ENCODE data around the gene PDAP1. TPM values are rescaled to one million over a fixed set of nuclear protein-coding genes. Genes with fewer than 3 reads are reported as not detected.

The PDAP1 gene
- total and polyA plus RNA-seq, 2 of the 4 experiments (the other 2 are of a cell fraction) = 40.3 to 193 TPM

DNA sequence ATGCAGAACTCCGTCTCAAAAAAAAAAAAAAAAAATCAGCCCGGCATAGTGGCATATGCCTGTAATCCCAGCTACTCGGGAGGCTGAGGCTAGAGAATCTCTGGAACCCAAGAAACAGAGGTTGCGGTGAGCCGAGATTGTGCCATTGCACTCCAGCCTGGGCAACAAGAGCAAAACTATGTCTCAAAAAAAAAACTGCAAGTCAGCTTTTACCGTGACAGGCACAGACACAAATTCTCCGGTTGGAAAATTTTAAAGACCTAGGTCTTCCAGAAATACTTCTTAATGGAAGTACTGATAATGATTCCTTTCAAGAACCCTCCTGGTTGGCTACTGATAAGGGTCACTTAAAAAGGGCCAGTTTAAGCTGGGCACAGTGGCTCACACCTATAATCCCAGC, 53.3 kb downstream of the PDAP1 start:
- Histone ChIP-seq H3K14ac (replicated peaks; ENCODE audit: low read depth, low read length) (no peak overlapping the region), H2BK20ac (ENCODE audit: low read depth, low read length) (no peak overlapping the region), H3K9me1 (ENCODE audit: insufficient read depth, low read length) (peaks cover 6% of the 10 kb centered on the region), H3K9ac (ENCODE audit: low read depth, low read length) (no peak overlapping the region), H3K4ac (ENCODE audit: low read depth, low read length) (no peak overlapping the region), H2BK120ac (ENCODE audit: low read depth, low read length) (no peak overlapping the region), H3K56ac (ENCODE audit: extremely low read depth, insufficient read depth, low read length) (no peak overlapping the region), H3K79me1 (ENCODE audit: low read depth in 1 of 2, low read length in 2 of 2) (peaks cover 11 to 37% of the 10 kb centered on the region in 2 experiments), H3K23ac (ENCODE audit: low read depth, low read length) (no peak overlapping the region), H3K36me3 (ENCODE audit: control insufficient read depth, insufficient read depth, low read length) (peaks cover 59% of the 10 kb centered on the region), H2AFZ (replicated peaks; ENCODE audit: low read length, poor library complexity) (no peak overlapping the region), H3K4me2 (ENCODE audit: low read depth, low read length) (no peak overlapping the region), H3K27me3 (ENCODE audit: control insufficient read depth, insufficient read depth, low read length) (no peaks in the 10 kb centered on the region), H3K9me3 (ENCODE audit: control insufficient read depth, insufficient read depth, low read length) (no peaks in the 10 kb centered on the region), H4K20me1 (ENCODE audit: insufficient read depth, low read length) (peaks cover 3% of the 10 kb centered on the region; the same call in 1 of the 2 replicates), H2AK5ac (ENCODE audit: low read depth, low read length) (no peak overlapping the region), H4K91ac (ENCODE audit: insufficient read depth, low read depth, low read length) (no peak overlapping the region), H3K27ac (ENCODE audit: insufficient read depth, low read length) (no peak overlapping the region), H2AK9ac (replicated peaks; ENCODE audit: low read depth, low read length, poor library complexity) (no peak overlapping the region), H4K8ac (ENCODE audit: low read depth in 2 of 2, low read length in 2 of 2) (no peak overlapping the region), H3K18ac (ENCODE audit: low read depth, low read length) (no peak overlapping the region), H2BK15ac (ENCODE audit: low read depth, low read length) (no peak overlapping the region), H2BK5ac (ENCODE audit: low read depth, low read length, poor library complexity, severe bottlenecking) (no peak overlapping the region), H3K4me1 (ENCODE audit: control insufficient read depth, insufficient read depth, low read length) (0 out of 2 replicates have a peak, but pooled peaks cover 2% of the 10 kb centered on the region), H3K4me3 (ENCODE audit: insufficient read depth, low read depth, low read length) (no peak overlapping the region), H4K5ac (ENCODE audit: low read depth, low read length) (no peak overlapping the region)
- no TSS peak for BruUV-seq (replicated peaks)
- no peak for ATAC-seq (ENCODE audit: low read depth)
- no peak for DNase-seq
- POLR2A ChIA-PET (ENCODE audit: unreplicated experiment) = interaction anchor here (0.5 kb wide), 1 partner anchor 465 kb away, joined by 3 read pairs; no protein-coding TSS in a partner anchor
- dilution Hi-C loops (cut with HindIII; ENCODE audit: low sequenced_read_pairs, unreplicated experiment) = no loop called here
- CTCF ChIA-PET = no interaction called here
- in situ Hi-C loops (cut with MboI; ENCODE audit: low sequenced_read_pairs) = no loop called here
- WGBS, 2 experiments (ENCODE audit: extremely low coverage in 2 of 2, insufficient read length in 1 of 2) = 100% methylated on average over 3 of the region's 7 CpGs; no CpG with 5 or more reads in 1 of the 2 experiments
- no peak for TF ChIP-seq POLR2A (IDR thresholded peaks at IDR 0.05; ENCODE audit: low read depth, low read length)
- peak; percentile 10; the same call in 1 of the 2 replicates for TF ChIP-seq MAFK (IDR thresholded peaks at IDR 0.05; ENCODE audit: low read depth, low read length)
- no peak for TF ChIP-seq RCOR1 (IDR thresholded peaks at IDR 0.05; ENCODE audit: insufficient replicate concordance, low read length)
- TF ChIP-seq MXI1 (IDR thresholded peaks at IDR 0.05; ENCODE audit: borderline replicate concordance, low read depth, low read length) = no peak
- intact Hi-C loops (cut with micrococcal nuclease) = no loop called here

Measured in IMR-90 (cell line).